Measurements from ENCODE around the gene ANTXR1. TPM values are rescaled to one million over a fixed set of nuclear protein-coding genes. Genes with fewer than 3 reads are reported as not detected.

ANTXR1 gene
- total RNA-seq, 1 experiment from 2014 or later = 0.27 TPM

DNA sequence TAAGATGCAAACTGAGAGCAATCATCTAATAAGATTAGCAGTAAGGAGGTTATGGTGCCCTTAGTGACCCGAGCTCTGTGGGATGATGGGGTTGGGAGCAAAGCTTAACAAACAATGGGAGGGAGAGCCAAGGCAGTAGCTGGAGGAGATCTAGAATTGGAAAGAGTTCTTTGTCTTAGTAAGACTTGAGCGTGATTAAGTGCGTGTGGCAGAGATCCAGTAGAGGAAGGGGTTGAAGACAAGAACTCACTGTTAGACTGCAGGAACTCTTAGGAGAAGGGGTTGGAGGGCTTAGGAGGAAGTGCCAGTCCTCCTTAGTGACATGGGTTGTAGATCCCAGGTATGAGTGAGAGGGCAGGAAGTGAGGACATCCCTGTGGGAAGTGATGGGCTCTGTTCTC lies 189.3 kb downstream of the ANTXR1 start:
- H3K4me1 Mint-ChIP-seq (ENCODE audit: low read depth, unreplicated experiment) = no peaks in the 10 kb centered on the region
- H3K9me3 Mint-ChIP-seq (ENCODE audit: unreplicated experiment) = peaks cover 1% of the 10 kb centered on the region
- no TSS peak for BruUV-seq (replicated peaks)
- intact Hi-C loops (cut with micrococcal nuclease; ENCODE audit: unreplicated experiment) = no loop called here
- ChIA-PET CTCF (no interaction called here), POLR2A (no interaction called here)
- no peak for DNase-seq
- Histone ChIP-seq H3K4me1 (no peaks in the 10 kb centered on the region), H3K36me3 (ENCODE audit: control insufficient read depth, insufficient read depth, low read length) (no peaks in the 10 kb centered on the region), H3K9me3 (no peaks in the 10 kb centered on the region), H3K4me3 (ENCODE audit: low read depth, low read length) (no peak overlapping the region), H3K27me3 (replicated peaks; ENCODE audit: control insufficient read depth, insufficient read depth, low read length) (peaks cover 3% of the 10 kb centered on the region)
- TF ChIP-seq, protein P1, sequence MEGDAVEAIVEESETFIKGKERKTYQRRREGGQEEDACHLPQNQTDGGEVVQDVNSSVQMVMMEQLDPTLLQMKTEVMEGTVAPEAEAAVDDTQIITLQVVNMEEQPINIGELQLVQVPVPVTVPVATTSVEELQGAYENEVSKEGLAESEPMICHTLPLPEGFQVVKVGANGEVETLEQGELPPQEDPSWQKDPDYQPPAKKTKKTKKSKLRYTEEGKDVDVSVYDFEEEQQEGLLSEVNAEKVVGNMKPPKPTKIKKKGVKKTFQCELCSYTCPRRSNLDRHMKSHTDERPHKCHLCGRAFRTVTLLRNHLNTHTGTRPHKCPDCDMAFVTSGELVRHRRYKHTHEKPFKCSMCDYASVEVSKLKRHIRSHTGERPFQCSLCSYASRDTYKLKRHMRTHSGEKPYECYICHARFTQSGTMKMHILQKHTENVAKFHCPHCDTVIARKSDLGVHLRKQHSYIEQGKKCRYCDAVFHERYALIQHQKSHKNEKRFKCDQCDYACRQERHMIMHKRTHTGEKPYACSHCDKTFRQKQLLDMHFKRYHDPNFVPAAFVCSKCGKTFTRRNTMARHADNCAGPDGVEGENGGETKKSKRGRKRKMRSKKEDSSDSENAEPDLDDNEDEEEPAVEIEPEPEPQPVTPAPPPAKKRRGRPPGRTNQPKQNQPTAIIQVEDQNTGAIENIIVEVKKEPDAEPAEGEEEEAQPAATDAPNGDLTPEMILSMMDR (IDR thresholded peaks at IDR 0.05; ENCODE audit: insufficient read depth in 1 of 2, low read depth in 1 of 2, low read length in 1 of 2, severe bottlenecking in 1 of 2, unreplicated experiment in 1 of 2) = no peak
- no peaks in the 10 kb centered on the region for H3K36me3 Mint-ChIP-seq (ENCODE audit: insufficient read depth, unreplicated experiment)
- H3K27ac Mint-ChIP-seq (ENCODE audit: unreplicated experiment) = no peak overlapping the region
- H3K27me3 Mint-ChIP-seq (ENCODE audit: insufficient read depth, unreplicated experiment) = peaks cover 8% of the 10 kb centered on the region
- no peak overlapping the region for H3K4me3 Mint-ChIP-seq (ENCODE audit: unreplicated experiment)

DNA sequence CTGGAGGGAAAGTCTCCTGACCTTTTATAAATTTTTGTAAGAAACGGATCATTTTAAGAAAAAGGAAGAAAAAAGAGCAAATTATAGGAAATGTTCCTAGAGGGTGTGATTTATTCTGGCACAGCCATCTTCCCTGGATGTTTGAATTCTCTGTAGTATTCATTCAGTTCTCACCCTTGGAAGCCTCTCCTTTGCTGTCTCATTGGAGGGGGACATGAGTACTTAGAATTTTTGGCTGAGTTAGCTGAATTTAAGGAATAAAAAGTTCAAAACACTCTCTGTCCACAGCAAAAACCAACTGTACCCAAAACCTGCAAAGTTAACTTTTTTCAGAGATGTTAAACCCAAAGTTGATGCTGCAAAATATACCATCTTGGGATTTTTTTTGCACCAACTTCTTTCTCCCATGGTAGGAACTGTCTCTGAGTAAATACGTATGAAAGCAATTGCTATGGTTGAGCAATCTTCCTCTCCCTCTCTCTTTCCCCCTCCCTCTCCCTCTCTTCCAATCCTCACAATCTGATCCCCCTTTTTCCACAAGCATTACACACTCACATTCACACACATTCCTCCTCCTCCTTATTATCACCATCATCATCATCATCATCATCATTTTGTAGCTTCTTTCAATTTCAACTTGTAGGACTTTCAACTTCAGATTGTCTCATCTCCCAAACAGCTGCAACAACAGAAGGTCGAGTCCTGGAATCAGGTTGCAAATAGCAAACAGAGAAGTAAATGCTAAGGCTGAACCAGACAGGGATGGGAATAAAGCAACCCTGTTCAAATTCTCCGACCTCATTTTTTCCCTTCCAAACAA lies 190.4 kb downstream of the ANTXR1 start:
- BruUV-seq (replicated peaks) = no TSS peak
- no peaks in the 10 kb centered on the region for H3K36me3 ChIP-seq (ENCODE audit: control insufficient read depth, insufficient read depth, low read length)
- no peaks in the 10 kb centered on the region; the same call in 1 of the 2 replicates for H3K9me3 ChIP-seq
- Mint-ChIP-seq H3K4me1 (ENCODE audit: low read depth, unreplicated experiment) (no peaks in the 10 kb centered on the region), H3K4me3 (ENCODE audit: unreplicated experiment) (no peak overlapping the region), H3K27me3 (ENCODE audit: insufficient read depth, unreplicated experiment) (peaks cover 8% of the 10 kb centered on the region), H3K36me3 (ENCODE audit: insufficient read depth, unreplicated experiment) (no peaks in the 10 kb centered on the region), H3K27ac (ENCODE audit: unreplicated experiment) (no peak overlapping the region), H3K9me3 (ENCODE audit: unreplicated experiment) (peaks cover 10% of the 10 kb centered on the region)
- CTCF ChIA-PET = no interaction called here
- TF ChIP-seq, protein P1 (IDR thresholded peaks at IDR 0.05; ENCODE audit: insufficient read depth in 1 of 2, low read depth in 1 of 2, low read length in 1 of 2, severe bottlenecking in 1 of 2, unreplicated experiment in 1 of 2) = no peak
- intact Hi-C loops (cut with micrococcal nuclease; ENCODE audit: unreplicated experiment) = no loop called here
- no peak overlapping the region for H3K4me3 ChIP-seq (ENCODE audit: low read depth, low read length)
- no peaks in the 10 kb centered on the region for H3K4me1 ChIP-seq
- peaks cover 3% of the 10 kb centered on the region for H3K27me3 ChIP-seq (replicated peaks; ENCODE audit: control insufficient read depth, insufficient read depth, low read length)
- DNase-seq = no peak
- POLR2A ChIA-PET = no interaction called here

DNA sequence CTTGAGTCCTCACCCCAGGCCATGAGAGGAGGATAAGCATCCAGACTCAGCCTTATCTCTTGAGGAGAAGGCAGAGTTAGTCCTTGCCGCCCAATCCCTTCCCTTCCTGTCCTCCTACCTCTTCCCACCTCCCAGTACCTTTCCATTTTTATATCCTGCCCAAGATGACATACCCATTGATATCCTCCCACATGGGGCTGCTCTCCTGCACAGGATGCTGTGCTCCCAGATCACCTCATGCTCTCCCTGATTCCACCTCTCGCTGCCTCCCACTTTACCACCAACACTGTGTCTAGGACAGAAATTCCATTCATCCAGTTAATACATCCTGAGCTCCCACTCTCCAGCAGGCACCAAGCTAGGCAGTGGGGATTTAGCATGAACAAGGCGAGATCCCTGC lies 191.7 kb downstream of the ANTXR1 start:
- no peaks in the 10 kb centered on the region for H3K4me1 ChIP-seq
- TF ChIP-seq, protein P1 (IDR thresholded peaks at IDR 0.05; ENCODE audit: insufficient read depth in 1 of 2, low read depth in 1 of 2, low read length in 1 of 2, severe bottlenecking in 1 of 2, unreplicated experiment in 1 of 2) = no peak
- intact Hi-C loops (cut with micrococcal nuclease; ENCODE audit: unreplicated experiment) = no loop called here
- no peaks in the 10 kb centered on the region; the same call in 1 of the 2 replicates for H3K9me3 ChIP-seq
- no peak overlapping the region for H3K4me3 ChIP-seq (ENCODE audit: low read depth, low read length)
- H3K36me3 ChIP-seq (ENCODE audit: control insufficient read depth, insufficient read depth, low read length) = no peaks in the 10 kb centered on the region
- Mint-ChIP-seq H3K27me3 (ENCODE audit: insufficient read depth, unreplicated experiment) (peaks cover 8% of the 10 kb centered on the region), H3K4me3 (ENCODE audit: unreplicated experiment) (no peak overlapping the region), H3K9me3 (ENCODE audit: unreplicated experiment) (peaks cover 10% of the 10 kb centered on the region), H3K4me1 (ENCODE audit: low read depth, unreplicated experiment) (no peaks in the 10 kb centered on the region), H3K36me3 (ENCODE audit: insufficient read depth, unreplicated experiment) (no peaks in the 10 kb centered on the region), H3K27ac (ENCODE audit: unreplicated experiment) (no peak overlapping the region)
- H3K27me3 ChIP-seq (replicated peaks; ENCODE audit: control insufficient read depth, insufficient read depth, low read length) = peaks cover 1% of the 10 kb centered on the region; the same call in 1 of the 2 replicates
- no TSS peak for BruUV-seq (replicated peaks)
- CTCF ChIA-PET = no interaction called here
- POLR2A ChIA-PET = no interaction called here
- DNase-seq = no peak

Measured in Caco-2 (cell line).